LNCAP (cell line): ENCODE results near the gene GH1.

Experiments used
- TF ChIP-seq, protein P1 (sequence below): fragments of 450-650 bp; IDR thresholded peaks from 2 replicates; pipeline ENCODE4 v1.5.1; 2017; ENCODE audit warnings: mild to moderate bottlenecking

GH1 gene

DNA sequence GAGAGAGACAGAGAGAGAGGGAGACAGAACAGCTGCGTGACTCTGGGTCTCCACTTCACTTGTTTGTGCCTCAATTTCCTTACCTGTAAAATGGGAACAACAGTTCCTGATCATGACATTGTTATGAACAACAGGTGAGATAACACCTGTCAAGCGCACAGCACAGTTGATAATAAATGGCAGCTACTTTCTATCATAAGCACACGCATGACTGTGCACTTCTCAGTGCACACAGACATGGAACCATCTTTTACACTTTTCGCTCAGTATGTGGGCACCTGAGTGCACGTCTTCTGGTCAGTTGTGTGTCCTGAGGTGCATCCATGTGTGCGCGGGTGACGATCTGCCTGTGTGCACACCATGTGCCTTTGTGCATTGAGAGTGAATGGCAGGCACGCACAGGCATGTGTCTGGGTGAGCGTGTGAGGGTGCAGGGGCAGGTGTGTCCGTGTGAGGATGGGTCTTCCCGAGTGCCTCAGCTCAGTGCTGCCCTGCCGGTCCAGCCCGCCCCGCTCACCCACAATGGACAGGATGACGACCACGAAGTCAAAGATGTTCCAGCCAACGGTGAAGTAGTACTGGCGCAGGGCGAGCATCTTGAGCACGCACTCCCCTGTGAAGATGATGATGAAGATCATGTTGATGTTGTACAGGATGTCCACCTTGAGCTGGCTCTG is 23.8 kb upstream of the GH1 start:
- TF ChIP-seq, protein P1, sequence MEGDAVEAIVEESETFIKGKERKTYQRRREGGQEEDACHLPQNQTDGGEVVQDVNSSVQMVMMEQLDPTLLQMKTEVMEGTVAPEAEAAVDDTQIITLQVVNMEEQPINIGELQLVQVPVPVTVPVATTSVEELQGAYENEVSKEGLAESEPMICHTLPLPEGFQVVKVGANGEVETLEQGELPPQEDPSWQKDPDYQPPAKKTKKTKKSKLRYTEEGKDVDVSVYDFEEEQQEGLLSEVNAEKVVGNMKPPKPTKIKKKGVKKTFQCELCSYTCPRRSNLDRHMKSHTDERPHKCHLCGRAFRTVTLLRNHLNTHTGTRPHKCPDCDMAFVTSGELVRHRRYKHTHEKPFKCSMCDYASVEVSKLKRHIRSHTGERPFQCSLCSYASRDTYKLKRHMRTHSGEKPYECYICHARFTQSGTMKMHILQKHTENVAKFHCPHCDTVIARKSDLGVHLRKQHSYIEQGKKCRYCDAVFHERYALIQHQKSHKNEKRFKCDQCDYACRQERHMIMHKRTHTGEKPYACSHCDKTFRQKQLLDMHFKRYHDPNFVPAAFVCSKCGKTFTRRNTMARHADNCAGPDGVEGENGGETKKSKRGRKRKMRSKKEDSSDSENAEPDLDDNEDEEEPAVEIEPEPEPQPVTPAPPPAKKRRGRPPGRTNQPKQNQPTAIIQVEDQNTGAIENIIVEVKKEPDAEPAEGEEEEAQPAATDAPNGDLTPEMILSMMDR: no peak

DNA sequence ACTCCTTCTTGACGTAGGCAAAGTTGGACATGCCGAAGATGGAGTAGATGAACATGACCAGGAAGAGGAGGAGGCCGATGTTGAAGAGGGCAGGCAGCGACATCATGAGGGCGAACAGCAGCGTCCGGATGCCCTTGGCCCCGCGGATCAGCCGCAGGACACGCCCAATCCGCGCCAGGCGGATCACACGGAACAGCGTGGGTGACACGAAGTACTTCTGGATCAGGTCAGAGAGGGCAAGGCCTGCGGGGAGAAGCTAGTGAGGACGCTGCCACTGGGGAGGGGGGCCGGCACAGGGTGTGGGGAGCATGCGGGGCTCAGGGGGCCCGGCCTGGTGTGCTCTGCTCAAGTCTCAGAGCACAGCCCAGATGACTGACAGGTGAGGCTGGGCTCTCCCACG is 23.1 kb upstream of the GH1 start:
- TF ChIP-seq, protein P1: no peak

DNA sequence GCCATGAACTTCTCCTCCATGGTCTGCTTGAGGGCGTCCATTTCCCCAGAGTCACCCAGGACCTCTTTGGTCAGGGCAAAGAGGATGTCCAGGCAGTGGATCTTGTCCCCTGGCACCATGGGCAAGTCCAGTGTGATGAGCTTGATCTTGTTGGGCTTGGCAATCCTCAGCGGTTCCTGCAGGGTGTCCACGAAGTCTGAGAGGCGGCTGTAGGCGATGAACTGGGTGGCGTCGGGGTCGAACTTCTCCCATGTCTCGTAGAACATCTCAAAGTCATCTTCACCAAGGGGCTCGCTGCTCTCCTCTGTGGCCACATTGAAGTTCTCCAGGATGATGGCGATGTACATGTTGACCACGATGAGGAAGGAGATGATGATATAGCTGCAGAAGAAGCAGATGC is 22.5 kb upstream of the GH1 start:
- TF ChIP-seq, protein P1: no peak

DNA sequence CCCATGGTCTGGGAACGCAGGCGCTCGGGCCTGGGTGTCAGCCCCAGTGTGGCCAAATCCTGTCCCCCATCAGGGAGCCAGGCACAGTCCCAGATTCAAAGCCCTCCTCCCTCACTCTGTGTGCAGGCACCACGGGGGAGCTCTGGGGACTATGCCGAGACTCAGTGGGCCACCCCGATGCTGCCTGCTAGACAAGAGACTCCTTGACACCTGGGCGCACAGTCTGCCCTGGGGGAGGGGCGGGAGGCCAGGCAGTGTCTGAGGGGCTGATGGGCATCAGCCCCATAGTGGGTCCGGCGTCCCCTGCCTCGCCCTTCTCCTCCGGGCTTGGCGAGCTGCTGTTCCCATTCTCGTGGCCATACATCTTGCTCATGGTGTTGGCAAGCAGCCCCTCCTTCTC is 21.9 kb upstream of the GH1 start:
- TF ChIP-seq, protein P1: no peak

DNA sequence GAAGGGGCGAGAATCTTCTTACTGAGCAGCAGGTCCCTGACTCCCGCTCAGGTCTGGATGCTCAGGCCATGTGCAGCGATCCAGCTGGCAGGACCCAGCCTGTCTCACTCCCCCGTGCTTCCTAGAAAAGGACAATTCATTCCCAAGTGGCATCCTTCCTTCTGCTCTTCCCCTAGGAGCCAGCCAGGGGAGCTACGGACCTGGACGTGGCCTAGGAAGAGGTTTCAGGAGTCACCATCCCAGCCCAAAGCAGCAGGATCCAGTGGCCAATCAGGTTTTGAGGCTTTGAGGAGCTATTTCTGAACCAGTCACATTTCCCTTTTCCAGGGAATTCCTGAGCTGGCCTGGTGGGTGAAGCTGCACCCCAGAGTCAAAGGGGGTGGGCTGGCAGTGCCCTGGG is 21.2 kb upstream of the GH1 start:
- TF ChIP-seq, protein P1: no peak

DNA sequence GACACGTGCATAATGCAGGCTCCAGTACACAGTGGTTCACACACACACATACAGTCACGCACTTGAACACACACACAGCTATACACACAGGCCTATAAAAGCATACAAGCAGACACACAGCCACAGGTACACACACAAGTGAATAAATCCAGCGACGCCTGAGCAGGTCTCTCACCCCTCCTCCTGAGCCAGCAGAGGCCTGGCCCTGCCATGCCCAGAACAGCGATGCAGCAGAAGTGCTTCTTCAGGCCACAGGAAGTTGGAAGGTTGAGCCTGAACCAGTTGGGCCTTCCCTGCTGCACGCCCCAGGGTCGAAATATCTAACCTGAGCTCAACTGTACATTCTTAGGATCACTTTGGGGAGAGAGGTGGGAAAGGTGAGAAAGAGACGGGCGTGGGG is 20.8 kb upstream of the GH1 start:
- TF ChIP-seq, protein P1: no peak

DNA sequence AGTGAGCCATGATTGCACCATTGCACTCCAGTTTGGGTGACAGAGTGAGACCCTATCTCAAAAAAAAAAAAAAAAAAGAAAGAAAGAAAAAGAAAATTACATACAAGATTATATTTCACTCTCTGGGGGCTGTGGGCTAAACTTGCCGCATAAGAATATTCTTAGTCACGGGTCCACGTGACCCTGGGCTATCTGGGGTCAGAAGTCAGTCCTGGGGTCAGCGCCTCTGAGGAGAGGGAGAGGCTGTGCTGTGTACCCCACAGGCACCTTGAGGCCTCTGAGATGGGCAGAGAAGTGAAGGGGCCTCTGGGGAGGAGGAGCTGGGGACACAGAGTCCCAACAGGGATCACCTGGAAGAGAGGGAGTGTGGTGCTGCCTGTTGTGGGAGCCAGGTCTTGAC is 19.3 kb upstream of the GH1 start:
- TF ChIP-seq, protein P1: no peak

DNA sequence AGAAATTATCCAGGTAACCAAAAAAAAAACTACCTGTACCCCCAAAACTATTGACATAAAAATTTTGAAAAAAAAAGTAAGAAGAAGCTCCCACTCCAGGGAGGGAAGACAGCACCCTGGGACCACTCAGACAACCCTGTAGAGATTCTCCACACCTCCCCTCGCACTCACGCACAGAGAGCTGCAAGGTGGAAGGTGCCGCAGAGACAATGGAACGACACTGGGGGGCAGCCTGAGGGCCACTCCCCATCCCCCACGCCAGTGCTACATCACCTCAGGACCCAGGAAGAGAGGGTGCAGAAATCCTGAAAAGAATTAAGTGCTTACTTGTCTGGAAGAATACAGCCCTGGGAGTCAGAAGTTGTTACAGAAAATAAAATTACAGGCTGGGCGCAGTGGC is 18.7 kb upstream of the GH1 start:
- TF ChIP-seq, protein P1: no peak
